GM12878 (cell line): ENCODE measurements around the gene MRPS18B. TPM values are rescaled to one million over a fixed set of nuclear protein-coding genes. Genes with fewer than 3 reads are reported as not detected.

Experiments
- ATAC-seq: fragments of 200-7000 bp; cut with Tn5 transposase; 3 replicates; pipeline ENCODE4 v1.9.1; 2020; ENCODE audit warnings: mild to moderate bottlenecking, moderate library complexity
- BruUV-seq: library from RNA; stranded (reverse); fragments of 400-500 nt; replicated peaks from 2 replicates; lab custom pipeline; 2021; lab: Mats Ljungman, UMichigan
- CTCF ChIA-PET: fragments of 300-600 bp; sonication (Branson Sonifier 250); formaldehyde crosslinking; extraction: SDS; loops from one replicate; lab custom pipeline; 2021; ENCODE audit warnings: inconsistent platforms; lab: Yijun Ruan, JAX
- POLR2A ChIA-PET: fragments of 350-600 bp; formaldehyde crosslinking; extraction: SDS; loops from one replicate; lab custom pipeline; 2021; ENCODE audit warnings: inconsistent platforms; lab: Charles Lee
- RAD21 ChIA-PET: fragments of 300-600 bp; sonication (Branson Sonifier 250); formaldehyde crosslinking; loops from one replicate; lab custom pipeline; 2023; ENCODE audit warnings: antibody characterized with exemption; ENCODE audit not compliant: unreplicated experiment; lab: Charles Lee
- SMC1A ChIA-PET: fragments of 300-600 bp; sonication (Branson Sonifier 250); formaldehyde crosslinking; loops from one replicate; lab custom pipeline; 2023; ENCODE audit not compliant: unreplicated experiment, uncharacterized antibody; lab: Charles Lee
- DNase-seq: peaks from one replicate; pipeline ENCODE4 v3.0.0-alpha.2; 2011; ENCODE audit warnings: low read depth, low spot score
- FAIRE-seq: peaks from 3 replicates; lab custom pipeline; 2011; peaks lifted over from hg19 to GRCh38; lab: Jason Lieb, UNC
- H2AFZ ChIP-seq: 2 replicates; pipeline ENCODE4 v1.6.0; 2011; ENCODE audit warnings: low read depth, low read length, control low read depth; ENCODE audit not compliant: control insufficient read depth
- H3K27ac ChIP-seq: 2 replicates; pipeline ENCODE4 v1.5.1; 2011; ENCODE audit warnings: control low read depth; ENCODE audit not compliant: control insufficient read depth, insufficient read depth
- H3K27me3 ChIP-seq, 2 experiments: replicated peaks in 1 of 2; 2 replicates each; pipeline versions ENCODE4 v1.6.0 to v1.6.1; 2011; ENCODE audit warnings: low read length in 1 of 2; ENCODE audit not compliant: control insufficient read depth in 2 of 2, insufficient read depth in 2 of 2
- H3K36me3 ChIP-seq, 2 experiments: 2 replicates each; pipeline ENCODE4 v1.5.1; 2011; ENCODE audit warnings: low read length in 1 of 2; ENCODE audit not compliant: control insufficient read depth in 2 of 2, insufficient read depth in 2 of 2
- H3K4me1 ChIP-seq: 2 replicates; pipeline ENCODE4 v1.6.1; 2011; ENCODE audit warnings: mild to moderate bottlenecking, low read length, moderate library complexity, mixed read lengths; ENCODE audit not compliant: control insufficient read depth, insufficient read depth
- H3K4me2 ChIP-seq: 2 replicates; pipeline ENCODE4 v1.6.0; 2011; ENCODE audit warnings: control low read depth; ENCODE audit not compliant: control insufficient read depth, insufficient read depth
- H3K4me3 ChIP-seq: fragments of 200-600 bp; sonication (generic); 2 replicates; pipeline ENCODE4 v1.5.1; 2016
- H3K79me2 ChIP-seq: 2 replicates; pipeline ENCODE4 v1.6.0; 2011; ENCODE audit warnings: low read length; ENCODE audit not compliant: control insufficient read depth, insufficient read depth
- H3K9ac ChIP-seq: 2 replicates; pipeline ENCODE4 v1.8.0; 2011; ENCODE audit warnings: low read length, control low read depth, mixed read lengths; ENCODE audit not compliant: control insufficient read depth, insufficient read depth
- H3K9me3 ChIP-seq: replicated peaks from 3 replicates; pipeline ENCODE4 v1.5.1; 2011; ENCODE audit warnings: mild to moderate bottlenecking, low read length; ENCODE audit not compliant: control insufficient read depth, insufficient read depth
- H4K20me1 ChIP-seq: 2 replicates; pipeline ENCODE4 v1.6.0; 2011; ENCODE audit not compliant: control insufficient read depth, insufficient read depth
- BCL11A ChIP-seq: IDR thresholded peaks from 2 replicates; pipeline ENCODE4 v1.6.1; 2011; ENCODE audit warnings: low read depth, low read length
- CBX3 ChIP-seq: fragments of 200-600 bp; sonication (generic); IDR thresholded peaks from 2 replicates; pipeline ENCODE4 v1.6.1; 2016; ENCODE audit warnings: low read depth, borderline replicate concordance
- CREM ChIP-seq: IDR thresholded peaks from 2 replicates; pipeline ENCODE4 v1.6.1; 2014; ENCODE audit warnings: antibody characterized with exemption, low read depth
- DPF2 ChIP-seq: fragments of 450-650 bp; IDR thresholded peaks from 2 replicates; pipeline ENCODE4 v1.6.1; 2017; ENCODE audit warnings: mild to moderate bottlenecking
- MTA2 ChIP-seq: fragments of 450-650 bp; IDR thresholded peaks from 2 replicates; pipeline ENCODE4 v1.6.1; 2016; ENCODE audit warnings: low read depth, mild to moderate bottlenecking, moderate library complexity
- NR2F1 ChIP-seq: fragments of 450-650 bp; conservative IDR thresholded peaks from 2 replicates; pipeline ENCODE4 v1.6.1; 2017; ENCODE audit warnings: mild to moderate bottlenecking
- TBL1XR1 ChIP-seq: IDR thresholded peaks from 2 replicates; pipeline ENCODE4 v1.6.1; 2012; ENCODE audit warnings: low read depth, low read length, improper control_type of control experiment
- ZSCAN29 ChIP-seq: fragments of 450-650 bp; IDR thresholded peaks from 2 replicates; pipeline ENCODE4 v1.6.1; 2017; ENCODE audit warnings: mild to moderate bottlenecking, moderate library complexity
- WGBS: methylation state at CpG from one replicate; pipeline ENCODE4 v1.1.6; 2016; ENCODE audit warnings: low lambda C conversion rate; ENCODE audit not compliant: insufficient replicate concordance, insufficient coverage; ENCODE audit errors: missing lambda C conversion rate; 5-methylcytosine and 5-hydroxymethylcytosine counted together
- in situ Hi-C: fragments of 300-500 bp; cut with MboI; formaldehyde crosslinking; loops from 9 replicates; pipeline ENCODE4 v1.14.3; 2018; ENCODE audit warnings: mixed read lengths
- intact Hi-C: fragments of 100-400 bp; cut with micrococcal nuclease; formaldehyde crosslinking; loops from one replicate; pipeline ENCODE4 v1.14.2; 2022; ENCODE audit not compliant: unreplicated experiment
- polyA plus RNA-seq, 11 experiments: library from polyadenylated mRNA; depleted of rRNA in 4 of 11; unstranded in 6 of 11; stranded (reverse) in 5 of 11; fragments of >200 nt; fragmentation: Nextera tagmentation in 4 of 11; fragmentation: Illumina TruSeq in 1 of 11; extraction: Ambion mirVana in 4 of 11; extraction: Trizol in 1 of 11; gene quantifications; 1 replicate in 1 of 11; 2 replicates in 10 of 11; pipeline versions ENCODE4 v1.2.1 to v1.2.3, GENCODE V29; 2011 to 2016; ENCODE audit warnings: inconsistent platforms in 2 of 11, missing spikeins in 2 of 11, low read depth in 1 of 11
- total RNA-seq, 4 experiments: library from RNA; depleted of rRNA in 3 of 4; stranded (reverse); fragments of >200 nt in 3 of 4; fragmentation: Illumina TruSeq in 1 of 4; extraction: Trizol in 1 of 4; gene quantifications; 2 replicates each; pipeline versions ENCODE4 v1.2.1 to v1.2.3, GENCODE V29; 2013 to 2021
- TF ChIP-seq, protein P1 (sequence below): IDR thresholded peaks from 2 replicates; pipeline ENCODE4 v1.6.1; 2011; ENCODE audit warnings: low read depth, low read length, improper control_type of control experiment, borderline replicate concordance
- TF ChIP-seq, protein P2 (sequence below): fragments of 450-650 bp; formaldehyde crosslinking; IDR thresholded peaks from 2 replicates; pipeline ENCODE4 v1.4.0; 2020; ENCODE audit warnings: mild to moderate bottlenecking, moderate library complexity
- TF ChIP-seq, protein P3 (sequence below): IDR thresholded peaks from 2 replicates; pipeline ENCODE4 v1.6.1; 2012; ENCODE audit warnings: low read length, inconsistent platforms

MRPS18B gene
- total and polyA plus RNA-seq, 10 of the 15 experiments (the other 5 are each of a cell fraction or from before 2014, with no cell fraction given) = 80.9 to 259 (median 140) TPM

DNA sequence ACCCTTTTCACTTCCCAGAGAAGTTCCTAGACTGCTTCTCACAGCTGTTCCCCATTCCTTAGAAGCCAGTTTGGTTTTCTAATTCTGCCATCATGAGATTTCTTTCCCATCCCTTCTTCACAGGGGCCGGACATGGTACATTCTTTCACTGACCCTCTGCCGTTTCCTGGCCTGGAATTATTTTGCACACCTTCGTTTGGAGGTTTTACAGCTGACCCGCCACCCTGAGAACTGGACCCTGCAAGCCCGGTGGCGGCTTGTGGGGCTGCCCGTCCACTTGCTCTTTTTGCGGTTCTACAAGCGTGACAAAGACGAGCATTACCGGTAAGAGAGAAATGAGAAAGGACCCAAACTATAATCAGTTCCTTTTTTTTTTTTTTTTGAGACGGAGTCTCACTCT is 33.5 kb downstream of the MRPS18B start (continued):
- TF ChIP-seq, protein P1, sequence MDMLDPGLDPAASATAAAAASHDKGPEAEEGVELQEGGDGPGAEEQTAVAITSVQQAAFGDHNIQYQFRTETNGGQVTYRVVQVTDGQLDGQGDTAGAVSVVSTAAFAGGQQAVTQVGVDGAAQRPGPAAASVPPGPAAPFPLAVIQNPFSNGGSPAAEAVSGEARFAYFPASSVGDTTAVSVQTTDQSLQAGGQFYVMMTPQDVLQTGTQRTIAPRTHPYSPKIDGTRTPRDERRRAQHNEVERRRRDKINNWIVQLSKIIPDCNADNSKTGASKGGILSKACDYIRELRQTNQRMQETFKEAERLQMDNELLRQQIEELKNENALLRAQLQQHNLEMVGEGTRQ = no peak
- no peak for TF ChIP-seq CREM
- TF ChIP-seq, all 136 proteins: peak for 0

DNA sequence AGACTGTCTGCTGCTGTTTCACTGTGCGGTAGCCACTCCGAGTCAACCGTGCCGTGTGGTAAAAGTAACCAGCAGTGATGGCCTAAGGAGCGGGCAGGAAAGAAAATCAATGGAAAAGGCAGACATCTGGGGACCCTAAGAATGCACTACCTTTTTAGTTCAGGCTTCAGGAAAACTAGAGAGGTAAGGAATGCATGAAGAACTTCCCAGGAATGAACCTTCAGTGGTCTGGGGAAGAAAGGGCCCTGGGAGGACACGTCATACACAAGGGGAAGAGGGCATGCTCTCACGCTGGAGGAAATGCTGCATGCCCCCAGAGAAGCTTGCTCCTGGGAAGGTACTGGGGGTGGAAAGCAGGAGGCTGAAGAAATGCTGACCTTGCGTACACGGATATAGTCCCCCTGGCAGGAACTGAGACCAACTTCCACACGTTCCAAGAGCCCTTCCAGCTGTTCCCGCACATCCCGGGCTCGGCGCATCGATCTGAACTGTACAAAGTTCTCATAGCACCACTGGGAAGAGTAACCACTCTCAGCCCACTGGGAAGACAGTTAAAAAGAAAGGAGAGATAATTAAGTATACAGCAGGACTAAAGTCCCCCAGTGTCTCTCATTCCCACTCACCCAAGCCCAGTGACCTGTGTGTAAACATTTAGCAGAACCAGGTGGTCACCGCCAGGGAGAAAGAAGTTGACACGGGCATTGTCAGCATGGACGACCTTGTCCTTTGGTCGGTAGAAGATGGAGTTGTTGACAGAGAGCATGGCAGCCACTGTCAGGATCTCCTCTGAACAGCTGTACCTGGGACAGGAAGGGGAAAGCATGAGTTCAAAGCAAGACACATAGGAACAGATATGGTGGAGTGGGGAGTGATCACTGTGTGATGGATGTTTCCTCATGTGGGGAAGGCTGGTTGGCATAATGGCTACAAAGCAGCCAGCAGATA is 37.4 kb downstream of the MRPS18B start:
- no peak overlapping the region for H3K9ac ChIP-seq
- H3K4me1 ChIP-seq = no peaks in the 10 kb centered on the region
- FAIRE-seq (no peak), ATAC-seq (no peak), DNase-seq (no peak)
- H3K4me2 ChIP-seq = no peak overlapping the region
- no peaks in the 10 kb centered on the region for H3K79me2 ChIP-seq
- BruUV-seq = no TSS peak
- H2AFZ ChIP-seq = no peak overlapping the region
- peaks cover 26 to 31% of the 10 kb centered on the region in 2 experiments for H3K36me3 ChIP-seq
- no peak overlapping the region for H3K4me3 ChIP-seq
- H4K20me1 ChIP-seq = no peaks in the 10 kb centered on the region
- ChIA-PET CTCF (no interaction called here), RAD21 (no interaction called here), POLR2A (no interaction called here), SMC1A (no interaction called here)
- intact Hi-C loops = no loop called here
- in situ Hi-C loops = no loop called here
- no peaks in the 10 kb centered on the region for H3K9me3 ChIP-seq
- WGBS = 91% methylated on average over 19 of the region's 19 CpGs
- TF ChIP-seq MTA2 (no peak), TBL1XR1 (no peak), BCL11A (no peak), NR2F1 (no peak), DPF2 (no peak), CBX3 (no peak), ZSCAN29 (no peak)
- TF ChIP-seq, protein P2, sequence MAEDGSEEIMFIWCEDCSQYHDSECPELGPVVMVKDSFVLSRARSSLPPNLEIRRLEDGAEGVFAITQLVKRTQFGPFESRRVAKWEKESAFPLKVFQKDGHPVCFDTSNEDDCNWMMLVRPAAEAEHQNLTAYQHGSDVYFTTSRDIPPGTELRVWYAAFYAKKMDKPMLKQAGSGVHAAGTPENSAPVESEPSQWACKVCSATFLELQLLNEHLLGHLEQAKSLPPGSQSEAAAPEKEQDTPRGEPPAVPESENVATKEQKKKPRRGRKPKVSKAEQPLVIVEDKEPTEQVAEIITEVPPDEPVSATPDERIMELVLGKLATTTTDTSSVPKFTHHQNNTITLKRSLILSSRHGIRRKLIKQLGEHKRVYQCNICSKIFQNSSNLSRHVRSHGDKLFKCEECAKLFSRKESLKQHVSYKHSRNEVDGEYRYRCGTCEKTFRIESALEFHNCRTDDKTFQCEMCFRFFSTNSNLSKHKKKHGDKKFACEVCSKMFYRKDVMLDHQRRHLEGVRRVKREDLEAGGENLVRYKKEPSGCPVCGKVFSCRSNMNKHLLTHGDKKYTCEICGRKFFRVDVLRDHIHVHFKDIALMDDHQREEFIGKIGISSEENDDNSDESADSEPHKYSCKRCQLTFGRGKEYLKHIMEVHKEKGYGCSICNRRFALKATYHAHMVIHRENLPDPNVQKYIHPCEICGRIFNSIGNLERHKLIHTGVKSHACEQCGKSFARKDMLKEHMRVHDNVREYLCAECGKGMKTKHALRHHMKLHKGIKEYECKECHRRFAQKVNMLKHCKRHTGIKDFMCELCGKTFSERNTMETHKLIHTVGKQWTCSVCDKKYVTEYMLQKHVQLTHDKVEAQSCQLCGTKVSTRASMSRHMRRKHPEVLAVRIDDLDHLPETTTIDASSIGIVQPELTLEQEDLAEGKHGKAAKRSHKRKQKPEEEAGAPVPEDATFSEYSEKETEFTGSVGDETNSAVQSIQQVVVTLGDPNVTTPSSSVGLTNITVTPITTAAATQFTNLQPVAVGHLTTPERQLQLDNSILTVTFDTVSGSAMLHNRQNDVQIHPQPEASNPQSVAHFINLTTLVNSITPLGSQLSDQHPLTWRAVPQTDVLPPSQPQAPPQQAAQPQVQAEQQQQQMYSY (CRISPR knock-in tag) = no peak
- TF ChIP-seq, protein P3, sequence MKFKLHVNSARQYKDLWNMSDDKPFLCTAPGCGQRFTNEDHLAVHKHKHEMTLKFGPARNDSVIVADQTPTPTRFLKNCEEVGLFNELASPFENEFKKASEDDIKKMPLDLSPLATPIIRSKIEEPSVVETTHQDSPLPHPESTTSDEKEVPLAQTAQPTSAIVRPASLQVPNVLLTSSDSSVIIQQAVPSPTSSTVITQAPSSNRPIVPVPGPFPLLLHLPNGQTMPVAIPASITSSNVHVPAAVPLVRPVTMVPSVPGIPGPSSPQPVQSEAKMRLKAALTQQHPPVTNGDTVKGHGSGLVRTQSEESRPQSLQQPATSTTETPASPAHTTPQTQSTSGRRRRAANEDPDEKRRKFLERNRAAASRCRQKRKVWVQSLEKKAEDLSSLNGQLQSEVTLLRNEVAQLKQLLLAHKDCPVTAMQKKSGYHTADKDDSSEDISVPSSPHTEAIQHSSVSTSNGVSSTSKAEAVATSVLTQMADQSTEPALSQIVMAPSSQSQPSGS = no peak
- H3K27ac ChIP-seq = no peak overlapping the region
- H3K27me3 ChIP-seq = no peaks in the 10 kb centered on the region
